Amniotic epithelial cell (primary cell): ENCODE results near the gene SLC17A2.

Source experiments
- DNase-seq: peaks from one replicate; pipeline ENCODE4 v3.0.0-alpha.2; 2010; ENCODE audit warnings: low read depth

Gene SLC17A2

GRCh38 chr6:25930532-25931410 is at the start of gene SLC17A2:
SLC17A2 (minus strand) TSS chr6:25930691; CDS start chr6:25925796, 4,895 bp downstream.
- no peak for DNase-seq

- DNase-seq, result no peak
These were observed 45.6 kb upstream of the SLC17A2 start for GRCh38 chr6:25975923-25976560.

GRCh38 chr6:25973923-25974555 is 43.5 kb upstream of the SLC17A2 start:
- DNase-seq, result no peak

- no peak for DNase-seq
These were observed 42.4 kb upstream of the SLC17A2 start for GRCh38 chr6:25972902-25973301.

GRCh38 chr6:25972128-25972527 is 41.6 kb upstream of the SLC17A2 start:
- DNase-seq, result no peak

GRCh38 chr6:25971187-25971821 is 40.8 kb upstream of the SLC17A2 start:
- peak; percentile 96 for DNase-seq

GRCh38 chr6:25968769-25969168 is 38.3 kb upstream of the SLC17A2 start:
- DNase-seq, result no peak

GRCh38 chr6:25966711-25967110 is 36.2 kb upstream of the SLC17A2 start:
- no peak for DNase-seq

- DNase-seq, result no peak
These were observed 34.6 kb upstream of the SLC17A2 start for GRCh38 chr6:25965058-25965457.

- DNase-seq, result peak; percentile 70
These were observed 33.1 kb upstream of the SLC17A2 start for GRCh38 chr6:25963426-25964123.

- peak; percentile 92 for DNase-seq
These were observed 31.9 kb upstream of the SLC17A2 start, which contains the start of gene TRIM38 for GRCh38 chr6:25962149-25963127. TRIM38 (plus strand) TSS chr6:25962802; CDS start chr6:25966523, 3,721 bp downstream.

- no peak for DNase-seq
These were observed 31.2 kb upstream of the SLC17A2 start for GRCh38 chr6:25961619-25962148.

- DNase-seq, result no peak
These were observed 30.2 kb upstream of the SLC17A2 start for GRCh38 chr6:25960734-25961133.

- peak; percentile 78 for DNase-seq
These were observed 29.5 kb upstream of the SLC17A2 start for GRCh38 chr6:25959890-25960536.

GRCh38 chr6:25958700-25959162 is 28.2 kb upstream of the SLC17A2 start:
- DNase-seq, result no peak

- no peak for DNase-seq
These were observed 25.7 kb upstream of the SLC17A2 start for GRCh38 chr6:25956226-25956625.

GRCh38 chr6:25954756-25955155 is 24.3 kb upstream of the SLC17A2 start:
- no peak for DNase-seq

- no peak for DNase-seq
These were observed 23.2 kb upstream of the SLC17A2 start for GRCh38 chr6:25953733-25954132.

GRCh38 chr6:25952535-25952934 is 22.0 kb upstream of the SLC17A2 start:
- no peak for DNase-seq
